ENCODE data around the gene STEAP1. TPM values are rescaled to one million over a fixed set of nuclear protein-coding genes. Genes with fewer than 3 reads are reported as not detected.

STEAP1 gene
- total RNA-seq, 1 donor from 2014 or later, result 1.0 TPM

DNA sequence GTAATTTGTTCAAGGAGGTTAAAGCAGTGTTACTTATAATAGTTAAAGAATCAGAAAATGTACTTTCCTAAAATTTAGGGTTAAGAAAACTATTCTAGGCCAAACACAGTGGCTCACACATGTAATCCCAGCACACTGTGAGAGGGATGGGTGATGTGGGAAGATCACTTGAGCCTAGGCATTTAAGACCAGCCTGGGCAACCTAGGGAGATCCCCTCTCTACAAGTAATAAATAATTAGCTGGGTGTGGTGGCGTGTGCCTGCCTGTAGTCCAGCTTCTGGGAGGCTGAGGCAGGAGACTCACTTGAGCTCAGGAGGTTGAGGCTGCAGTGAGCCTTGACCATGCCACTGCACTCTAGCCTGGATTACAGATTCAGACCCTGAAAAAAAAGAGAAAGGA lies 53.7 kb downstream of the STEAP1 start:
- Mint-ChIP-seq H3K27ac (ENCODE audit: unreplicated experiment) (no peak overlapping the region), H3K4me3 (ENCODE audit: unreplicated experiment) (no peak overlapping the region), H3K36me3 (ENCODE audit: low read depth, unreplicated experiment) (no peaks in the 10 kb centered on the region), H3K9me3 (ENCODE audit: unreplicated experiment) (no peaks in the 10 kb centered on the region), H3K27me3 (ENCODE audit: unreplicated experiment) (peaks cover 3% of the 10 kb centered on the region), H3K4me1 (ENCODE audit: unreplicated experiment) (peaks cover 6% of the 10 kb centered on the region)
- no peak for DNase-seq (ENCODE audit: low spot score)
- TF ChIP-seq CTCF (IDR thresholded peaks at IDR 0.05; ENCODE audit: unreplicated experiment), result no peak

DNA sequence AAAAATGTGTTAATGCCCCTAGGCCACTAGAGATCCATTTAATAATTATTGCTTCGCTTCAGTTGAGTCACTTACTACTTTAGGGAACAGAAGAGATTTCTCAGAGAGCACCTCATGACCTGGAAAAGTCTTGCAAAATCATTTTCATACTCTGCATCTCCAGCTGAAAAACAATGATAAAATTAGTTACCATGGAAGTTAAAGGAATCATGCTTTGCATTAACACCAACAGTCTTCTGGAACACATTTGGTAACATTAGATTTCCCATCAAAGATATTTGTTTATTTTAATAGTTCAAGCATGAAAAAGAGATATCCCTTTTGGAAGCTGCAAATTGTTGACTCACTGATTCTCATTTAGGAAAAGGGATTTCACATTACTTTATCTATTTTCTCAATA lies 55.5 kb downstream of the STEAP1 start:
- Mint-ChIP-seq H3K27me3 (ENCODE audit: unreplicated experiment) (peaks cover 3% of the 10 kb centered on the region), H3K9me3 (ENCODE audit: unreplicated experiment) (no peaks in the 10 kb centered on the region), H3K36me3 (ENCODE audit: low read depth, unreplicated experiment) (no peaks in the 10 kb centered on the region), H3K27ac (ENCODE audit: unreplicated experiment) (no peak overlapping the region), H3K4me3 (ENCODE audit: unreplicated experiment) (no peak overlapping the region), H3K4me1 (ENCODE audit: unreplicated experiment) (peaks cover 6% of the 10 kb centered on the region)
- no peak for TF ChIP-seq CTCF (IDR thresholded peaks at IDR 0.05; ENCODE audit: unreplicated experiment)
- DNase-seq (ENCODE audit: low spot score), result no peak

DNA sequence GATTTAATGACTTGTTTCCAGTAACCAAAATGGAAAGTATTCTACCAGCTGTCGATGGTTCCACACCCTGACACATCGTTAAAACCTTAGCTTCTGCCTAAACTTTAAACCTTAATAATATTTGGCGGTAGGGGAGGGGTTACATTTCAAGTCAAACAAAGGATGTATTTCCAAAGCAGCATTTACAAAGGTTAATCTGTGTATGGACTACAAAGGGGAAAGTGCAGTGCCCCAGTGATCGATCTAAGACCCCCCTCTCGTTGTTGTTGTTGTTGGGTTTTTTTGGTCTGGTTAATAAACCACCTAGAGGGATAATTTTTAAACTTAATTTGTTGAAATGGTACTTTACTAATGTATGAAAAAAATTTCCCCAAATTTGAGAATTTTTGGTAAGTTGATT lies 56.2 kb downstream of the STEAP1 start:
- Mint-ChIP-seq H3K4me1 (ENCODE audit: unreplicated experiment) (peaks cover 6% of the 10 kb centered on the region), H3K4me3 (ENCODE audit: unreplicated experiment) (peak overlapping the region; percentile 96), H3K9me3 (ENCODE audit: unreplicated experiment) (no peaks in the 10 kb centered on the region), H3K36me3 (ENCODE audit: low read depth, unreplicated experiment) (no peaks in the 10 kb centered on the region), H3K27ac (ENCODE audit: unreplicated experiment) (no peak overlapping the region), H3K27me3 (ENCODE audit: unreplicated experiment) (peaks cover 3% of the 10 kb centered on the region)
- no peak for DNase-seq (ENCODE audit: low spot score)
- TF ChIP-seq CTCF (IDR thresholded peaks at IDR 0.05; ENCODE audit: unreplicated experiment), result no peak

DNA sequence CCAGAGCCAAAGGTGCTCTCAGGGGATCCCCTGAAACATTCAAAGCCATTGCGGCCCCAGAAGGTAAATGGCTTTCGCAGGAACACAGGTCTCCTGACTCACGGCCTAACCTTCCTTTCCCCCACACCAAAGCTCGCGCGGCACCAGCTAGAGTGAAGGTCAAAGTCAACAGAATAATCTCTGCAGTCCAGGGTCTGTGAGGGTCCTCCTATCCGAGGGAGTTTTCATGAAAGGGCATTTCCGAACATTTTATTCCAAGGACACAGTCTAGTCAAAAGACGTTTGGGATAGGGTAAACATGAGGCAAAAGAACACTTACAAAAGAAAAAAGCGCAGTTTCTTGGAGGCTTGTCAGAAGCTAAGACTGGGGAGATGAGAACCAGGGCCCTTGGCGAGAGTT lies 56.7 kb downstream of the STEAP1 start:
- DNase-seq (ENCODE audit: low spot score), result peak; percentile 5
- H3K36me3 Mint-ChIP-seq (ENCODE audit: low read depth, unreplicated experiment), result no peaks in the 10 kb centered on the region
- peak overlapping the region; percentile 76 for H3K27ac Mint-ChIP-seq (ENCODE audit: unreplicated experiment)
- H3K9me3 Mint-ChIP-seq (ENCODE audit: unreplicated experiment), result no peaks in the 10 kb centered on the region
- H3K4me1 Mint-ChIP-seq (ENCODE audit: unreplicated experiment), result peaks cover 6% of the 10 kb centered on the region
- no peak for TF ChIP-seq CTCF (IDR thresholded peaks at IDR 0.05; ENCODE audit: unreplicated experiment)
- peak overlapping the region; percentile 96 for H3K4me3 Mint-ChIP-seq (ENCODE audit: unreplicated experiment)
- H3K27me3 Mint-ChIP-seq (ENCODE audit: unreplicated experiment), result peaks cover 3% of the 10 kb centered on the region

GRCh38 chr7:90211391-90212148 lies 57.3 kb downstream of the STEAP1 start, which contains the start of gene STEAP2:
TSS of gene STEAP2 (plus strand) at chr7:90211740. CDS start at chr7:90225083, 13,343 bp downstream.
- Mint-ChIP-seq H3K4me3 (ENCODE audit: unreplicated experiment) (peak within 1 kb of the TSS; percentile 96), H3K27me3 (ENCODE audit: unreplicated experiment) (peaks cover 3% of the 10 kb centered on the region)

More at GRCh38 chr7:90211391-90212148, 57.3 kb downstream of the STEAP1 start, which contains the start of gene STEAP2:
- peak; percentile 44 for TF ChIP-seq CTCF (IDR thresholded peaks at IDR 0.05; ENCODE audit: unreplicated experiment)
- Mint-ChIP-seq H3K36me3 (ENCODE audit: low read depth, unreplicated experiment) (no peaks in the 10 kb centered on the region), H3K4me1 (ENCODE audit: unreplicated experiment) (peaks cover 6% of the 10 kb centered on the region), H3K9me3 (ENCODE audit: unreplicated experiment) (no peaks in the 10 kb centered on the region), H3K27ac (ENCODE audit: unreplicated experiment) (peak within 1 kb of the TSS; percentile 76)
- DNase-seq (ENCODE audit: low spot score), result peak; percentile 91
